ENCODE data around the gene C10orf67.

C10orf67 gene

DNA sequence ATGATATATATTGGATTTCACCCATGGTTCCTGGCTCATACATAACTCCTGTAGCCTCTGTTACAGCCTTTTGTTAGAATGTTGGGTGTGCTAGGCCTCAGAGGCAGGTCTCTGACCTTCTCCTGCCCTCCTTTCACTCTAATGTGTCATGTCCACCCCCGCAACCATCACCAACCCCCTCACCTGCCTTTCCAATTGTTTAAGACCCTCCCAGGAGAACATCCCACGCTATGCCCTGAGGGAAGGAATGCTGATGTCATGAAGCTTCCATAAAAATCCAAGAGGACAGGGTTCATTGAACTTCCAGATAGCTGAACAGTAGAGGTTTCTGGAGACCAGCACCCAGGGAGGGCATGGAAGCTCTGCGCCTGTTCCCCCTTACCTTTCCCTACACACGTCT lies 30.8 kb upstream of the C10orf67 start:
- TF ChIP-seq, protein P1, sequence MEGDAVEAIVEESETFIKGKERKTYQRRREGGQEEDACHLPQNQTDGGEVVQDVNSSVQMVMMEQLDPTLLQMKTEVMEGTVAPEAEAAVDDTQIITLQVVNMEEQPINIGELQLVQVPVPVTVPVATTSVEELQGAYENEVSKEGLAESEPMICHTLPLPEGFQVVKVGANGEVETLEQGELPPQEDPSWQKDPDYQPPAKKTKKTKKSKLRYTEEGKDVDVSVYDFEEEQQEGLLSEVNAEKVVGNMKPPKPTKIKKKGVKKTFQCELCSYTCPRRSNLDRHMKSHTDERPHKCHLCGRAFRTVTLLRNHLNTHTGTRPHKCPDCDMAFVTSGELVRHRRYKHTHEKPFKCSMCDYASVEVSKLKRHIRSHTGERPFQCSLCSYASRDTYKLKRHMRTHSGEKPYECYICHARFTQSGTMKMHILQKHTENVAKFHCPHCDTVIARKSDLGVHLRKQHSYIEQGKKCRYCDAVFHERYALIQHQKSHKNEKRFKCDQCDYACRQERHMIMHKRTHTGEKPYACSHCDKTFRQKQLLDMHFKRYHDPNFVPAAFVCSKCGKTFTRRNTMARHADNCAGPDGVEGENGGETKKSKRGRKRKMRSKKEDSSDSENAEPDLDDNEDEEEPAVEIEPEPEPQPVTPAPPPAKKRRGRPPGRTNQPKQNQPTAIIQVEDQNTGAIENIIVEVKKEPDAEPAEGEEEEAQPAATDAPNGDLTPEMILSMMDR (IDR thresholded peaks at IDR 0.05) = no peak
- H3K27ac ChIP-seq = no peak overlapping the region
- H3K4me1 ChIP-seq (ENCODE audit: control insufficient read depth in 1 of 2, insufficient read depth in 1 of 2, low read depth in 1 of 2, low read length in 1 of 2) = peaks cover 0 to 17% of the 10 kb centered on the region in 2 experiments
- no peaks in the 10 kb centered on the region for H3K9me3 ChIP-seq
- no peaks in the 10 kb centered on the region for H3K36me3 ChIP-seq
- H3K27me3 ChIP-seq = peaks cover 4% of the 10 kb centered on the region
- no peak overlapping the region for H3K4me3 ChIP-seq (ENCODE audit: low read depth in 1 of 2, low read length in 1 of 2)

DNA sequence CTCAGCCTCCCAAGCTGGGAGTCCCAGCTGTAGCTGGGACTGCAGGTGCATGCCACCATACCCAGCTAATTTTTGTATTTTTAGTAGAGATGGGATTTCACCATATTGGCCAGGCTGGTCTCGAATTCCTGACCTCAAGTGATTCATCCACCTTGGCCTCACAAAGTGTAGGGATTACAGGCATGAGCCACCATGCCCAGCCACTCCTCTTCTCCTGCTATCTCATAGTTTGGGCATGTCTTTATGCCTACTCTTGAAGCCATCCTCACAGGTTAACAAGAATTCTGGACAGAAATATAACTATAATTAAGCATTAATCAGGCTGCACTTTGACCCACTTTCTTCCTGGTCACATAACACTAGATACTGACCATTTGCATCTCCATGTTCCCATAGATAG lies 28.6 kb upstream of the C10orf67 start:
- H3K36me3 ChIP-seq = no peaks in the 10 kb centered on the region
- H3K27ac ChIP-seq = no peak overlapping the region
- H3K4me1 ChIP-seq (ENCODE audit: control insufficient read depth in 1 of 2, insufficient read depth in 1 of 2, low read depth in 1 of 2, low read length in 1 of 2) = peaks cover 0 to 9% of the 10 kb centered on the region in 2 experiments
- TF ChIP-seq, protein P1 (IDR thresholded peaks at IDR 0.05) = no peak
- no peaks in the 10 kb centered on the region for H3K9me3 ChIP-seq
- peaks cover 25% of the 10 kb centered on the region for H3K27me3 ChIP-seq
- no peak overlapping the region for H3K4me3 ChIP-seq (ENCODE audit: low read depth in 1 of 2, low read length in 1 of 2)

DNA sequence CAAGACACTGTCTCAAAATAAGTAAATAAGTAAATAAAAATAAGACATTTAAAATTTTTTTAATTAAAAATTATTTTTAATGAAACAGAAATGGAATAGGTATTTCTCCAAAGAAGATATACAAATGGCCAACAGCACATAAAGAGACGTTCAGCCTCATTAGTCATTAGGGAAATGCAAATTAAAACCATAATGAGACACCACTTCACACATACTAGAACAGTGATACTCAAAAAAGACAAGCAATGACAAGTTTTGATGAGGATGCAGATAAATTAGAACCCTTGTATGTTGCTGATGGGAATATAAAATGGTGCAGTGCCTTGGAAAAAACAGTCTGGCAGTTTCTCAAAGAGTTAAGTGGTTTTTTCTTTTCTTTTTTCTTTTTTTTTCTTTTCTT lies 26.5 kb upstream of the C10orf67 start:
- Histone ChIP-seq H3K4me1 (ENCODE audit: control insufficient read depth in 1 of 2, insufficient read depth in 1 of 2, low read depth in 1 of 2, low read length in 1 of 2) (peaks cover 0 to 9% of the 10 kb centered on the region in 2 experiments), H3K27ac (no peak overlapping the region), H3K27me3 (peaks cover 27% of the 10 kb centered on the region), H3K4me3 (ENCODE audit: low read depth in 1 of 2, low read length in 1 of 2) (no peak overlapping the region), H3K9me3 (no peaks in the 10 kb centered on the region), H3K36me3 (no peaks in the 10 kb centered on the region)
- TF ChIP-seq, protein P1 (IDR thresholded peaks at IDR 0.05) = no peak

DNA sequence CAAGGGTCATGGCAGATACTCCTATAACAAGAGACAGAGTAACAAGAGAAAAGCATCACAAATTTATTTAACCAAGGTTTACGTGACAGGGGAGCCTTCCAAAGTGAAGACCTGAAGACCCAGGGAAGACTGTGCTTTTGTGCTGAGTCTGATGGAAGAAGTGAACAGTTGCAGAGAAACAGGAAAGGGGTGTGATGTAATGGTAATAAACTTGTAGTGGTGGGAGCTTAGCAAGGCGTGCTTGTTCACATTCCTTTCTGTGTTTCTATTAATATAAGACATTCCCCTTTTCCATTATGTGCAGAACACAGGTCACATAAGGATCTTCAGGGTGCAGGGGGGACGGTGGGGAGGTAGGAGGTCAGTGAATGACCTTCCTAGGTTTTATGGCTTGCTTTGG lies 25.5 kb upstream of the C10orf67 start:
- peaks cover 0 to 9% of the 10 kb centered on the region in 2 experiments for H3K4me1 ChIP-seq (ENCODE audit: control insufficient read depth in 1 of 2, insufficient read depth in 1 of 2, low read depth in 1 of 2, low read length in 1 of 2)
- TF ChIP-seq, protein P1 (IDR thresholded peaks at IDR 0.05) = no peak

DNA sequence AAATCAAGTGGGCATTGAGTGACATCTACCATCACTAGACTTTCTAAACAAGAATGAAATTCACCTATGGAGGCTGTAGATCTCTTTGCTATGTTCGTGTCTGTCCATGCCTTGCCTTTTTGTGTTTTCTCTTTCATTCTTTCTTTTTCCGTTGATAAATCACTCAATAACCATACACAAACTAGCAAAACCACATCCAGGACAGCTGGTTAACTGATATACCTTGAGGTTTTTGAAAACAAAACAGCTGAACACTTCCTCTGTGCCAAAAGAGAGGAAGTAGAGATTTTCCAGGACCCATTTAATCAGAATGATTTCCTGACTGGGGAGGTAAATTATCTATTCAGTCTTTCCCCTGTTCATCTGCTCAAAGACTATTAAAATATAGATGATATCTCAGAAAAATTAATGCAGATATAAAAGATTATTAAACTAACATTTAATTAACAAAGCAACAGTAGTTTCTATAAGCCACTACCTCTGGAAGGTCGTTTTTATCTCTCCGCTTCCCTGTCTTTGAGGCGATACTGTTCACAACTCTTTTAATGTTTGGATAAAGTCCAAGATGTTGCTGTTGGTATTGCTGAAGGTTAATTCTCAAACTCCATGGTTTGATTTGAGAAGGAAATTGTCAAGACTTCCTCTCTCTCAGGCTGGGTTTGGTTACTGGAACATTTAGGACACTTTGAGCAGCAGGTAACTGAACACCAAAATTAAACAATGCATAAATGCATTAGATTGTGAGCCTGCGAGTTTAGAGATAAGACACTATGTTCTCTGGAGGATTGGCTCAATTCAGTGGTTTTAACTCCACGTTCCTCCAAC lies 24.4 kb upstream of the C10orf67 start:
- peaks cover 27% of the 10 kb centered on the region for H3K27me3 ChIP-seq
- H3K36me3 ChIP-seq = no peaks in the 10 kb centered on the region
- H3K9me3 ChIP-seq = no peaks in the 10 kb centered on the region
- no peak overlapping the region for H3K4me3 ChIP-seq (ENCODE audit: low read depth in 1 of 2, low read length in 1 of 2)
- H3K27ac ChIP-seq = no peak overlapping the region
- TF ChIP-seq, protein P1 (IDR thresholded peaks at IDR 0.05) = no peak
- peaks cover 0 to 4% of the 10 kb centered on the region in 2 experiments for H3K4me1 ChIP-seq (ENCODE audit: control insufficient read depth in 1 of 2, insufficient read depth in 1 of 2, low read depth in 1 of 2, low read length in 1 of 2)

More for the DNA sequence above, 25.5 kb upstream of the C10orf67 start:
- H3K27ac ChIP-seq = no peak overlapping the region
- no peaks in the 10 kb centered on the region for H3K36me3 ChIP-seq
- H3K27me3 ChIP-seq = peaks cover 27% of the 10 kb centered on the region
- no peaks in the 10 kb centered on the region for H3K9me3 ChIP-seq
- H3K4me3 ChIP-seq (ENCODE audit: low read depth in 1 of 2, low read length in 1 of 2) = no peak overlapping the region

All from neutrophil (primary cell).